Measurements from ENCODE around the gene SUN2. TPM values are rescaled to one million over a fixed set of nuclear protein-coding genes. Genes with fewer than 3 reads are reported as not detected.
A peak's percentile ranks its signal among the peaks of the same experiment; 100 is the strongest.

The SUN2 gene
- polyA plus RNA-seq, 3 donors, result 95.8 to 159 (median 97.8) TPM

DNA sequence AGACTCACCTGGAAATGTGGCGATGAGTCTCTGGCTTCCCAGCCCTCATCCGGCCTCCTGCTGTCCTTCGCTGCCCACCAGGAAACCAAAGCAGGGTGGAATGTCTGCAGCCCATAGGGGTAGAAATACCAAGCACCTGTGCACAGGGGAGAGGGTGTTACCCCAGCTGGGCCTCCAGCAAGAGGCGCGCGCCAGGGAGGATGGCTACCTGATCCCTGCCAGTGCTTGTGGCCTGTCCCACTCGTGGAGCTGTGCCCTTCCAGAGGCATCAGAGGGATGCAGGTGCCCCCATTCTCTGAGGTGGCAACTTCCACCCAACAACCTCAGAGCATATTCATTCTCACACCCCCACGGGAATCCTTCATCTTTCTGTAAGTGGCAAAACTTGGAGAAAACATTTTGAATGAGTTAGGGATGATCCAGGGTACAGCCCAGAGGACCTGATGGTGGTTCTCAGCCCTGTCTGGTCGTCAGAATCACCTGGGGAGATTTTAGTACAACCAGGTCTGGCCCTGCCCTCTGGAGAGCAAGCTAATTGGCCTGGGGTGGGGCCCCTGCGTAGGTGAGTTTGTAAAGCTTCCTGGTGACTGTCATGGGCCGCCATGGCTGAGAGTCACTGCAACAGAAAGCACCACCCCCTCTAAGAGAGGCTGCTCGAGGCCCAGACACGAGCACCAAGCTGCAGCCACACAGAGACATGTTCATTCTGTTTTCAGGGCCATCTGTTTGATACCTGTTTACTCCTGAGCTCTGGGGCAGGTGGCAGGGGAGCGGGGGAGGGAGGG lies 9.9 kb downstream of the SUN2 start:
- 100% methylated on average over 8 of the region's 14 CpGs for WGBS (ENCODE audit: insufficient coverage)

GRCh38 chr22:38744981-38745380 lies 10.8 kb downstream of the SUN2 start:
- H3K36me3 Mint-ChIP-seq, result peaks cover 86 to 100% of the 10 kb centered on the region in 2 donors
- no peaks in the 10 kb centered on the region for H3K4me1 ChIP-seq (ENCODE audit: control insufficient read depth in 1 of 2, insufficient read depth in 2 of 2, low read length in 2 of 2)

More for the DNA sequence above, 9.9 kb downstream of the SUN2 start:
- Histone ChIP-seq H3K4me3 (replicated peaks in 1 of 3; ENCODE audit: low read depth in 2 of 3, low read length in 3 of 3) (no peak overlapping the region), H3K79me2 (ENCODE audit: insufficient read depth, low read length) (peaks cover 93% of the 10 kb centered on the region), H3K4me2 (replicated peaks; ENCODE audit: extremely low read depth, low read length, poor library complexity, severe bottlenecking) (no peak overlapping the region), H3K9me3 (replicated peaks in 1 of 2; ENCODE audit: control insufficient read depth in 1 of 2, insufficient read depth in 1 of 2, low read length in 2 of 2) (no peaks in the 10 kb centered on the region), H3K9ac (ENCODE audit: insufficient read depth, low read length, poor library complexity, severe bottlenecking) (no peak overlapping the region), H2AFZ (ENCODE audit: insufficient read depth, low read depth, low read length, poor library complexity, severe bottlenecking) (no peak overlapping the region), H3K27me3 (ENCODE audit: control insufficient read depth in 2 of 2, insufficient read depth in 2 of 2, low read length in 2 of 2) (no peaks in the 10 kb centered on the region), H3K27ac (ENCODE audit: low read depth in 1 of 2, low read length in 2 of 2) (no peak overlapping the region), H3K36me3 (replicated peaks in 1 of 2; ENCODE audit: control insufficient read depth in 1 of 2, insufficient read depth in 2 of 2, low read length in 2 of 2) (peaks cover 95 to 100% of the 10 kb centered on the region in 2 donors), H4K20me1 (ENCODE audit: insufficient read depth, low read length) (peaks cover 99% of the 10 kb centered on the region), H3K4me1 (ENCODE audit: control insufficient read depth in 1 of 2, insufficient read depth in 2 of 2, low read length in 2 of 2) (peaks cover 6 to 8% of the 10 kb centered on the region in 2 donors)
- Mint-ChIP-seq H3K27ac (peak overlapping the region; percentile 8 to 45 (median 17)), H3K27me3 (ENCODE audit: low read depth in 3 of 3) (no peaks in the 10 kb centered on the region), H3K4me1 (peaks cover 5% of the 10 kb centered on the region), H3K4me3 (no peak overlapping the region), H3K9me3 (no peaks in the 10 kb centered on the region), H3K36me3 (peaks cover 83 to 98% of the 10 kb centered on the region in 2 donors)
- no peak for DNase-seq
- no peak for TF ChIP-seq CTCF (IDR thresholded peaks at IDR 0.05)
- intact Hi-C loops (cut with micrococcal nuclease), result no loop called here

More at GRCh38 chr22:38744981-38745380, 10.8 kb downstream of the SUN2 start:
- Histone ChIP-seq H3K27me3 (ENCODE audit: control insufficient read depth in 2 of 2, insufficient read depth in 2 of 2, low read length in 2 of 2) (no peaks in the 10 kb centered on the region), H3K36me3 (replicated peaks in 1 of 2; ENCODE audit: control insufficient read depth in 1 of 2, insufficient read depth in 2 of 2, low read length in 2 of 2) (peaks cover 95 to 100% of the 10 kb centered on the region in 2 donors), H3K9ac (ENCODE audit: insufficient read depth, low read length, poor library complexity, severe bottlenecking) (no peak overlapping the region), H3K4me3 (replicated peaks in 1 of 3; ENCODE audit: low read depth in 2 of 3, low read length in 3 of 3) (no peak overlapping the region), H3K79me2 (ENCODE audit: insufficient read depth, low read length) (peaks cover 87% of the 10 kb centered on the region), H3K4me2 (replicated peaks; ENCODE audit: extremely low read depth, low read length, poor library complexity, severe bottlenecking) (no peak overlapping the region), H3K27ac (ENCODE audit: low read depth in 1 of 2, low read length in 2 of 2) (peak overlapping the region in 1 of 2 donors; percentile 5), H3K9me3 (replicated peaks in 1 of 2; ENCODE audit: control insufficient read depth in 1 of 2, insufficient read depth in 1 of 2, low read length in 2 of 2) (no peaks in the 10 kb centered on the region), H4K20me1 (ENCODE audit: insufficient read depth, low read length) (peaks cover 99% of the 10 kb centered on the region), H2AFZ (ENCODE audit: insufficient read depth, low read depth, low read length, poor library complexity, severe bottlenecking) (no peak overlapping the region)
- Mint-ChIP-seq H3K27ac (peak overlapping the region in 3 of 7 donors; percentile 25 to 50 (median 33)), H3K9me3 (no peaks in the 10 kb centered on the region), H3K4me3 (no peak overlapping the region), H3K27me3 (ENCODE audit: low read depth in 3 of 3) (no peaks in the 10 kb centered on the region), H3K4me1 (no peaks in the 10 kb centered on the region)
- intact Hi-C loops (cut with micrococcal nuclease), result no loop called here
- TF ChIP-seq CTCF (IDR thresholded peaks at IDR 0.05), result no peak
- no peak for DNase-seq
- WGBS (ENCODE audit: insufficient coverage), result 100% methylated on average over 5 of the region's 6 CpGs
